Ectodermal cell (in vitro differentiated cells): ENCODE measurements around the gene RHBDD2.
"Not testable (repeated sequence)": the region's sequence is repeated elsewhere in the genome, so short reads cannot be mapped to it uniquely, and the experiment has no call there.

ENCODE experiments used
- H3K27ac ChIP-seq: 2 replicates; pipeline ENCODE4 v1.7.0; 2013; ENCODE audit warnings: mild to moderate bottlenecking, low read depth, low read length; ENCODE audit not compliant: insufficient read depth, poor library complexity, severe bottlenecking
- H3K27me3 ChIP-seq: 2 replicates; pipeline ENCODE4 v1.7.0; 2013; ENCODE audit warnings: mild to moderate bottlenecking, low read length; ENCODE audit not compliant: insufficient read depth, control insufficient read depth, poor library complexity, severe bottlenecking
- H3K36me3 ChIP-seq: one replicate; pipeline ENCODE4 v1.7.0; 2013; ENCODE audit warnings: low read length; ENCODE audit not compliant: control insufficient read depth, insufficient read depth
- H3K4me1 ChIP-seq: one replicate; pipeline ENCODE4 v1.7.0; 2013; ENCODE audit warnings: low read length; ENCODE audit not compliant: control insufficient read depth, insufficient read depth
- H3K4me3 ChIP-seq: 2 replicates; pipeline ENCODE4 v1.7.0; 2013; ENCODE audit warnings: low read depth, low read length, control low read depth; ENCODE audit not compliant: insufficient read depth
- H3K9me3 ChIP-seq: 2 replicates; pipeline ENCODE4 v1.7.0; 2013; ENCODE audit warnings: mild to moderate bottlenecking, low read length, moderate library complexity; ENCODE audit not compliant: control insufficient read depth
- WGBS, 2 experiments: methylation state at CpG; one replicate each; pipeline ENCODE4 v1.1.7; 2013; ENCODE audit warnings: missing lambda C conversion rate in 2 of 2; 5-methylcytosine and 5-hydroxymethylcytosine counted together

Gene RHBDD2

GRCh38 chr7:75864251-75864650, 14.6 kb upstream of the RHBDD2 start:
- not testable (repeated sequence) for H3K4me3 ChIP-seq, H3K4me1 ChIP-seq, H3K27me3 ChIP-seq, H3K27ac ChIP-seq, H3K9me3 ChIP-seq, H3K36me3 ChIP-seq
- WGBS, 2 experiments: 88 to 94% methylated on average over 4 of the region's 4 CpGs

- H3K27me3 ChIP-seq: no peaks in the 10 kb centered on the region
- no peak overlapping the region for H3K4me3 ChIP-seq
- no peak overlapping the region for H3K27ac ChIP-seq
- WGBS, 2 experiments: 75 to 76% methylated on average over 5 of the region's 5 CpGs
- H3K36me3 ChIP-seq: no peaks in the 10 kb centered on the region
- peaks cover 4% of the 10 kb centered on the region for H3K4me1 ChIP-seq
- no peaks in the 10 kb centered on the region for H3K9me3 ChIP-seq
These were observed 12.7 kb upstream of the RHBDD2 start for GRCh38 chr7:75866114-75866488.

- Histone ChIP-seq H3K27ac (no peak overlapping the region), H3K4me3 (no peak overlapping the region)
- 50 to 55% methylated on average over 19 of the region's 19 CpGs for whole genome bisulfite sequencing, 2 experiments
These were observed 12.1 kb upstream of the RHBDD2 start for GRCh38 chr7:75866489-75867389.

GRCh38 chr7:75867390-75867717, 11.5 kb upstream of the RHBDD2 start:
- H3K27ac ChIP-seq: no peak overlapping the region
- no peak overlapping the region for H3K4me3 ChIP-seq
- no peaks in the 10 kb centered on the region for H3K36me3 ChIP-seq
- H3K27me3 ChIP-seq: no peaks in the 10 kb centered on the region
- WGBS, 2 experiments: 91 to 97% methylated on average over 4 of the region's 4 CpGs
- no peaks in the 10 kb centered on the region for H3K9me3 ChIP-seq
- peaks cover 4% of the 10 kb centered on the region for H3K4me1 ChIP-seq

More at GRCh38 chr7:75866489-75867389, 12.1 kb upstream of the RHBDD2 start:
- Histone ChIP-seq H3K27me3 (no peaks in the 10 kb centered on the region), H3K9me3 (no peaks in the 10 kb centered on the region), H3K36me3 (no peaks in the 10 kb centered on the region), H3K4me1 (peaks cover 4% of the 10 kb centered on the region)

- no peak overlapping the region for H3K4me3 ChIP-seq
- no peak overlapping the region for H3K27ac ChIP-seq
- 96 to 100% methylated on average over 1 to 2 of the region's 2 CpGs for WGBS, 2 experiments
- no peaks in the 10 kb centered on the region for H3K36me3 ChIP-seq
- H3K4me1 ChIP-seq: peaks cover 4% of the 10 kb centered on the region
- H3K27me3 ChIP-seq: no peaks in the 10 kb centered on the region
- H3K9me3 ChIP-seq: no peaks in the 10 kb centered on the region
These were observed 10.7 kb upstream of the RHBDD2 start for GRCh38 chr7:75868153-75868552.

GRCh38 chr7:75869776-75870379, 9.0 kb upstream of the RHBDD2 start:
- no peaks in the 10 kb centered on the region for H3K9me3 ChIP-seq
- no peaks in the 10 kb centered on the region for H3K27me3 ChIP-seq
- no peak overlapping the region for H3K27ac ChIP-seq
- H3K36me3 ChIP-seq: no peaks in the 10 kb centered on the region
- H3K4me1 ChIP-seq: peaks cover 4% of the 10 kb centered on the region
- H3K4me3 ChIP-seq: no peak overlapping the region
- WGBS, 2 experiments: 86 to 92% methylated on average over 4 to 7 of the region's 7 CpGs

- no peaks in the 10 kb centered on the region for H3K36me3 ChIP-seq
- no peaks in the 10 kb centered on the region for H3K9me3 ChIP-seq
- 91 to 93% methylated on average over 9 of the region's 9 CpGs for WGBS, 2 experiments
- no peak overlapping the region for H3K27ac ChIP-seq
- H3K4me3 ChIP-seq: no peak overlapping the region
- H3K4me1 ChIP-seq: peaks cover 4% of the 10 kb centered on the region
- H3K27me3 ChIP-seq: no peaks in the 10 kb centered on the region
These were observed 8.2 kb upstream of the RHBDD2 start for GRCh38 chr7:75870557-75871161.

- no peaks in the 10 kb centered on the region for H3K27me3 ChIP-seq
- H3K9me3 ChIP-seq: no peaks in the 10 kb centered on the region
- H3K4me3 ChIP-seq: no peak overlapping the region
- no peaks in the 10 kb centered on the region for H3K36me3 ChIP-seq
- 90 to 93% methylated on average over 13 of the region's 13 CpGs for WGBS, 2 experiments
- no peaks in the 10 kb centered on the region for H3K4me1 ChIP-seq
- H3K27ac ChIP-seq: no peak overlapping the region
These were observed 6.6 kb upstream of the RHBDD2 start for GRCh38 chr7:75872073-75872782.

- H3K4me3 ChIP-seq, H3K4me1 ChIP-seq, H3K27me3 ChIP-seq, H3K9me3 ChIP-seq, H3K36me3 ChIP-seq, H3K27ac ChIP-seq: not testable (repeated sequence)
- 90 to 93% methylated on average over 3 of the region's 3 CpGs for WGBS, 2 experiments
These were observed 4.7 kb upstream of the RHBDD2 start for GRCh38 chr7:75874180-75874579.
